Trophoblast cell (in vitro differentiated cells and primary cell): ENCODE results near the gene LENEP.
A peak's percentile ranks its signal among the peaks of the same experiment; 100 is the strongest.

Experiments
- DNase-seq, 2 donors: peaks; one replicate each; pipeline ENCODE4 v3.0.0-alpha.2; 2016
- H2AFZ ChIP-seq: 2 replicates; pipeline ENCODE4 v1.6.1; 2013; ENCODE audit warnings: low read length, moderate library complexity, mild to moderate bottlenecking; ENCODE audit not compliant: insufficient read depth, poor library complexity
- H2AK5ac ChIP-seq: 2 replicates; pipeline ENCODE4 v1.6.1; 2013; ENCODE audit warnings: mild to moderate bottlenecking, low read length
- H2BK120ac ChIP-seq: 2 replicates; pipeline ENCODE4 v1.6.1; 2013; ENCODE audit warnings: low read length, mild to moderate bottlenecking, moderate library complexity; ENCODE audit not compliant: insufficient read depth, poor library complexity
- H2BK12ac ChIP-seq: 2 replicates; pipeline ENCODE4 v1.6.1; 2013; ENCODE audit warnings: mild to moderate bottlenecking, low read length, moderate library complexity
- H2BK5ac ChIP-seq: 2 replicates; pipeline ENCODE4 v1.6.1; 2013; ENCODE audit warnings: low read length, low read depth, moderate library complexity, mild to moderate bottlenecking; ENCODE audit not compliant: poor library complexity
- H3K14ac ChIP-seq: 2 replicates; pipeline ENCODE4 v1.6.1; 2013; ENCODE audit warnings: mild to moderate bottlenecking, low read length
- H3K18ac ChIP-seq: 2 replicates; pipeline ENCODE4 v1.6.1; 2013; ENCODE audit warnings: mild to moderate bottlenecking, low read length
- H3K23ac ChIP-seq: 2 replicates; pipeline ENCODE4 v1.6.1; 2013; ENCODE audit warnings: low read length
- H3K27ac ChIP-seq: 2 replicates; pipeline ENCODE4 v1.5.1; 2013; ENCODE audit warnings: low read depth, mild to moderate bottlenecking, inconsistent platforms, low read length, moderate library complexity
- H3K27me3 ChIP-seq: 2 replicates; pipeline ENCODE4 v1.6.1; 2013; ENCODE audit warnings: inconsistent platforms, mild to moderate bottlenecking, low read length, moderate library complexity; ENCODE audit not compliant: insufficient read depth
- H3K36me3 ChIP-seq, 2 experiments: 1 replicate in 1 of 2; 2 replicates in 1 of 2; pipeline ENCODE4 v1.6.1; 2013; ENCODE audit warnings: low read length in 2 of 2, mild to moderate bottlenecking in 2 of 2, moderate library complexity in 1 of 2; ENCODE audit not compliant: insufficient read depth in 2 of 2, control insufficient read depth in 1 of 2
- H3K4ac ChIP-seq: 2 replicates; pipeline ENCODE4 v1.6.1; 2013; ENCODE audit warnings: low read depth, mild to moderate bottlenecking, low read length, moderate library complexity
- H3K4me1 ChIP-seq, 2 experiments: 1 replicate in 1 of 2; 2 replicates in 1 of 2; pipeline ENCODE4 v1.6.1; 2013; ENCODE audit warnings: low read length in 2 of 2, mild to moderate bottlenecking in 2 of 2, moderate library complexity in 1 of 2; ENCODE audit not compliant: insufficient read depth in 2 of 2, control insufficient read depth in 1 of 2
- H3K4me2 ChIP-seq: 2 replicates; pipeline ENCODE4 v1.6.1; 2013; ENCODE audit warnings: inconsistent platforms, mild to moderate bottlenecking, low read length, moderate library complexity
- H3K4me3 ChIP-seq: 2 replicates; pipeline ENCODE4 v1.5.1; 2013; ENCODE audit warnings: mild to moderate bottlenecking, low read depth, low read length, inconsistent platforms
- H3K79me1 ChIP-seq: one replicate; pipeline ENCODE4 v1.6.1; 2013; ENCODE audit warnings: low read length
- H3K79me2 ChIP-seq: 2 replicates; pipeline ENCODE4 v1.6.1; 2013; ENCODE audit warnings: low read length, mild to moderate bottlenecking; ENCODE audit not compliant: control insufficient read depth, insufficient read depth, poor library complexity
- H3K9ac ChIP-seq: 2 replicates; pipeline ENCODE4 v1.6.1; 2013; ENCODE audit warnings: mild to moderate bottlenecking, low read length
- H3K9me3 ChIP-seq: 2 replicates; pipeline ENCODE4 v1.6.1; 2013; ENCODE audit warnings: low read depth, mild to moderate bottlenecking, control low read depth, inconsistent platforms, low read length; ENCODE audit not compliant: insufficient read depth
- H4K12ac ChIP-seq: 2 replicates; pipeline ENCODE4 v1.6.1; 2013; ENCODE audit warnings: low read depth, mild to moderate bottlenecking, low read length, moderate library complexity
- H4K8ac ChIP-seq: 2 replicates; pipeline ENCODE4 v1.6.1; 2013; ENCODE audit warnings: low read depth, mild to moderate bottlenecking, low read length, moderate library complexity
- H4K91ac ChIP-seq: one replicate; pipeline ENCODE4 v1.6.1; 2013; ENCODE audit warnings: low read depth, mild to moderate bottlenecking, low read length, moderate library complexity
- WGBS: extraction: QIAGEN DNeasy Blood & Tissue Kit; methylation state at CpG from one replicate; pipeline ENCODE4 v1.1.7; 2013; ENCODE audit warnings: missing lambda C conversion rate; ENCODE audit not compliant: insufficient read length, insufficient coverage; ENCODE audit errors: extremely low coverage; 5-methylcytosine and 5-hydroxymethylcytosine counted together

The LENEP gene

GRCh38 chr1:155019377-155020245 lies 26.2 kb downstream of the LENEP start:
- DNase-seq: no peak
- Histone ChIP-seq H4K91ac (no peak overlapping the region), H3K14ac (no peak overlapping the region), H3K18ac (no peak overlapping the region), H3K23ac (no peak overlapping the region), H4K12ac (no peak overlapping the region), H3K9me3 (peaks cover 1% of the 10 kb centered on the region), H2BK12ac (no peak overlapping the region), H4K8ac (no peak overlapping the region), H3K9ac (no peak overlapping the region), H3K27me3 (no peaks in the 10 kb centered on the region), H3K4me1 (peaks cover 25 to 32% of the 10 kb centered on the region in 2 experiments), H3K4me3 (no peak overlapping the region), H2BK5ac (no peak overlapping the region), H3K27ac (no peak overlapping the region), H3K79me2 (no peaks in the 10 kb centered on the region), H2AFZ (no peak overlapping the region), H2BK120ac (no peak overlapping the region), H2AK5ac (no peak overlapping the region), H3K79me1 (peaks cover 15% of the 10 kb centered on the region), H3K36me3 (peaks cover 20 to 21% of the 10 kb centered on the region in 2 experiments), H3K4ac (no peak overlapping the region), H3K4me2 (no peak overlapping the region)
- WGBS: no CpG with 5 or more reads among the region's 11 CpGs

- Histone ChIP-seq H3K4me2 (no peak overlapping the region), H3K4ac (no peak overlapping the region), H4K91ac (no peak overlapping the region), H3K27ac (no peak overlapping the region), H3K14ac (no peak overlapping the region), H4K8ac (peak overlapping the region; percentile 7), H3K4me3 (no peak overlapping the region), H3K36me3 (no peaks in the 10 kb centered on the region), H2BK120ac (no peak overlapping the region), H3K18ac (peak overlapping the region; percentile 26), H2AFZ (no peak overlapping the region), H3K9me3 (no peaks in the 10 kb centered on the region), H2AK5ac (peak overlapping the region; percentile 55), H3K23ac (no peak overlapping the region), H2BK5ac (no peak overlapping the region), H3K27me3 (no peaks in the 10 kb centered on the region), H2BK12ac (no peak overlapping the region), H3K79me2 (no peaks in the 10 kb centered on the region), H3K9ac (no peak overlapping the region), H4K12ac (peak overlapping the region; percentile 27), H3K4me1 (peaks cover 29 to 34% of the 10 kb centered on the region in 2 experiments), H3K79me1 (peaks cover 11% of the 10 kb centered on the region)
- peak; percentile 26 to 50 for DNase-seq
- no CpG with 5 or more reads among the region's 8 CpGs for WGBS
These were observed 28.9 kb downstream of the LENEP start for GRCh38 chr1:155022136-155022926.

GRCh38 chr1:155022927-155023236 lies 29.5 kb downstream of the LENEP start:
- H4K8ac ChIP-seq: peak overlapping the region; percentile 7
- no peaks in the 10 kb centered on the region for H3K9me3 ChIP-seq
- H2BK5ac ChIP-seq: no peak overlapping the region
- H3K14ac ChIP-seq: no peak overlapping the region
- H3K36me3 ChIP-seq: no peaks in the 10 kb centered on the region
- no peak overlapping the region for H3K23ac ChIP-seq
- H3K79me2 ChIP-seq: no peaks in the 10 kb centered on the region
- H2AK5ac ChIP-seq: peak overlapping the region; percentile 55
- no peak overlapping the region for H3K4ac ChIP-seq
- no peak overlapping the region for H2AFZ ChIP-seq
- no peak overlapping the region for H3K4me2 ChIP-seq
- no peak overlapping the region for H3K4me3 ChIP-seq
- H3K27ac ChIP-seq: no peak overlapping the region
- WGBS: no CpG with 5 or more reads among the region's 4 CpGs
- H2BK12ac ChIP-seq: no peak overlapping the region
- peak overlapping the region; percentile 26 for H3K18ac ChIP-seq
- peak in 1 of 2 donors; percentile 24 for DNase-seq
- H3K9ac ChIP-seq: no peak overlapping the region
- peaks cover 25 to 31% of the 10 kb centered on the region in 2 experiments for H3K4me1 ChIP-seq
- H3K79me1 ChIP-seq: peaks cover 7% of the 10 kb centered on the region
- H4K12ac ChIP-seq: peak overlapping the region; percentile 27
- no peak overlapping the region for H4K91ac ChIP-seq
- H3K27me3 ChIP-seq: no peaks in the 10 kb centered on the region
- no peak overlapping the region for H2BK120ac ChIP-seq

- no peak overlapping the region for H3K9ac ChIP-seq
- H2BK12ac ChIP-seq: no peak overlapping the region
- H3K9me3 ChIP-seq: no peaks in the 10 kb centered on the region
- no peak overlapping the region for H3K4me2 ChIP-seq
- no peak overlapping the region for H2AFZ ChIP-seq
- H4K8ac ChIP-seq: no peak overlapping the region
- WGBS: no CpG with 5 or more reads among the region's 5 CpGs
- H3K36me3 ChIP-seq: no peaks in the 10 kb centered on the region
- no peak overlapping the region for H3K14ac ChIP-seq
- peak overlapping the region; percentile 26 for H2AK5ac ChIP-seq
- H3K27me3 ChIP-seq: no peaks in the 10 kb centered on the region
- H4K91ac ChIP-seq: no peak overlapping the region
- H4K12ac ChIP-seq: no peak overlapping the region
- H3K18ac ChIP-seq: no peak overlapping the region
- no peak overlapping the region for H3K4me3 ChIP-seq
- no peak overlapping the region for H2BK120ac ChIP-seq
- H3K23ac ChIP-seq: no peak overlapping the region
- no peaks in the 10 kb centered on the region for H3K79me2 ChIP-seq
- H3K4me1 ChIP-seq: peaks cover 20 to 27% of the 10 kb centered on the region in 2 experiments
- no peak overlapping the region for H3K27ac ChIP-seq
- H3K4ac ChIP-seq: no peak overlapping the region
- peaks cover 4% of the 10 kb centered on the region for H3K79me1 ChIP-seq
- no peak for DNase-seq
- H2BK5ac ChIP-seq: no peak overlapping the region
These were observed 30.2 kb downstream of the LENEP start for GRCh38 chr1:155023627-155024026.
